H7 (cell line): Measurements from ENCODE around the gene FMNL2. TPM values are rescaled to one million over a fixed set of nuclear protein-coding genes. Genes with fewer than 3 reads are reported as not detected.

Experiments
- DNase-seq: peaks from one replicate; pipeline ENCODE4 v3.0.0; 2012
- H3K27me3 ChIP-seq: 2 replicates; pipeline ENCODE4 v1.6.0; 2011; ENCODE audit warnings: mild to moderate bottlenecking, low read length; ENCODE audit not compliant: control insufficient read depth, insufficient read depth
- H3K36me3 ChIP-seq: replicated peaks from 2 replicates; pipeline ENCODE4 v1.5.1; 2011; ENCODE audit warnings: low read length; ENCODE audit not compliant: control insufficient read depth, insufficient read depth
- H3K4me3 ChIP-seq: 2 replicates; pipeline ENCODE4 v1.5.1; 2011; ENCODE audit warnings: low read depth, mild to moderate bottlenecking, control low read depth, low read length, moderate library complexity; ENCODE audit not compliant: insufficient read depth
- total RNA-seq: library from RNA; depleted of rRNA; stranded (reverse); fragments of >200 nt; shearing (Covaris generic); gene quantifications from 2 replicates; pipeline ENCODE4 v1.2.3, GENCODE V29; 2014

Gene FMNL2
- total RNA-seq, 1 experiment from 2014 or later, result 20.0 TPM

DNA sequence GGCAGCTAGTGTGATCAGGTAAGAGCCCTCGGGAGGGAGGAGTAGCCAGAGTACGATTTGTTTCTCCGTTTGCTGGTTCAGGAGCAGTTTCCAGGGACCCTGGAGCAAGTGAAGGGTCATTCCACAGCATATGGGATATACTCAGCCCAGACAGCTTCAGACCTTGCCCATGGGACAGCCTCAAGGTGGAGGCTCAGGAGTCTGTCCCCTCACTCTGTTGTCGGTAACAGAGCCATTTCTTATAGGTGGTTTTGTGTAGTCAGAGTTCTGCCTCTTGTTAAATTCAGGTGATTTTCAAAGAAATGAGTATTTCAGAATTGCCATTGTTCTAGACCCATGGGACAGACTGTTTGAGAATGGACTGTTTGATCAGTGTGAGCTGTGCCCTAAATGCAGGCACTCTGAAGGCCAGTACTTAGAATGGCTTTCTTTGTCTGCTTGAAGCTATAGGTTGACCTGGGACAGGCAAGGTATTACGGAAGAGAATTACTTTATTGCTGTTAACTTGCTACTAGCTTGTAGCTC lies 15.2 kb downstream of the FMNL2 start:
- no peak for DNase-seq
- H3K36me3 ChIP-seq, result peaks cover 3% of the 10 kb centered on the region

DNA sequence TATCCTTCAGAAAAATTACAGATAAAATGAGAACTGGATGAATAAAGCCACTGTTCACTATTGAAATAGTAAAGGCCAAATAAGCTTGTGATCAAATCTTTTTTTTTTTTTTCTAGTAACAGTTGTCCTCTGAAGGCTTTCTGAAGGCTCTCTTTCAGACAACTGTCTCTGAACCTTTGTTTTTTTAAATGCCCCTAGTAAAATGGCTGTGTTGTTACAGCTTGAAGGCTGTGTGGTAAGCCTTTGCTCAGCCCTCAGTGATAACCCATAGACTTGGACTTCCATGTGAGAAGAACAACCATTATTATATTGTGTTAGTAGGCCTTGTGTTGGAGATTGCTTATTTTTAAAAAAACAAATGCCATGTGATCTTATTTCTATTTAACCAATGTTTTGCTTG lies 17.6 kb downstream of the FMNL2 start:
- no peak for DNase-seq
- no peaks in the 10 kb centered on the region for H3K36me3 ChIP-seq
- H3K4me3 ChIP-seq, result no peak overlapping the region
- no peaks in the 10 kb centered on the region for H3K27me3 ChIP-seq

More for the DNA sequence above, 15.2 kb downstream of the FMNL2 start:
- no peaks in the 10 kb centered on the region for H3K27me3 ChIP-seq
- no peak overlapping the region for H3K4me3 ChIP-seq

DNA sequence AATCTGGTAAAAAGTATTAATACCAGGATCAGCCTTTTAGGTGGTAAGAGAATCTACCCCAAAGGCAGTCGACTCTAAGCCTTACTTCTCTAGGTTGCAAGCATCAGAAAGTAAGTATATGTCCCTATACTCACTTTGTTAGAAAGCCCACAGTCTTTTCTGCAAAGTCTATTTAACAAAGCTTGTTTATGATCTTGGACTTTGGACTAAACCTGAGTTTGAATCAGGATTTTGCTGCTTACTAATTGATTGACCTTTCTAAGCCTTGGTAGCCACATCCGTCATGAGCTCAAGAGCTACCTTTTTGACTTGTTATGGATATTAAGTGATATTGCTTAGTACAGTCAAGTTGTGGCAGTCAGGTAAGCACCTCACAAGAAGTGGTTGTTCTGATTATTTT lies 18.4 kb downstream of the FMNL2 start:
- DNase-seq, result no peak
- Histone ChIP-seq H3K36me3 (no peaks in the 10 kb centered on the region), H3K27me3 (no peaks in the 10 kb centered on the region), H3K4me3 (no peak overlapping the region)

DNA sequence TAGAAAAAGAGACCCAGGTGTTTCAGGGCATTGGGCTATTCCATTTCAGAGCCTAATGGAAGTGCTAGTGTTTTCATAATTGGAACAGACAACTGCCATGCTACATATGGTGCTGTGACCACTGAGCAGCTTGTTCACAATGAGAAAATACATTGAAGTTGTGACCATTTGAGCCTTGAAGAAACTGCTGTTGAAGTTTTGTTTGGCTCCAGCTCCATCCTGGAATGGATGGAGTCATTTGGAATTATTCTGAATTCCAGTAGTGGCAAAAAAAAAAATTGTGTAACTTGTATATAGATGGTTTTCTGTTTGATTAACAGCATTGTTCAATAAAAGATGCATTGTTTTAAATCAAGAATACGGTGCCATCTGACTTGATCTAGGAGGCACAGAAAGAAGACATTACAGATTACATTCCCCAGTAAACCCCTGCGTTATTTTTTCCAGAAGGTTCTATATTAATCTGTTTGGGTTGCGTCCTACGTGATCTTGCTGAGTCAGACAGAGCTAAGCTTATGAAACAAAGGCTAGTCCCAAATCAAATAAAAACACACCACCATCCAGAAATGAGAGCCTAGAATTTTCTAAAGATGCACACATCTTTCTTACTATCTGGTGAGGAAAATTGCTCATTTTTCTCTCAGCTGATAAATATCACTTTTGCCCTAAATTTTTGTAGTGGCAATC lies 19.2 kb downstream of the FMNL2 start:
- no peaks in the 10 kb centered on the region for H3K27me3 ChIP-seq
- DNase-seq, result no peak
- H3K36me3 ChIP-seq, result no peaks in the 10 kb centered on the region
- no peak overlapping the region for H3K4me3 ChIP-seq

DNA sequence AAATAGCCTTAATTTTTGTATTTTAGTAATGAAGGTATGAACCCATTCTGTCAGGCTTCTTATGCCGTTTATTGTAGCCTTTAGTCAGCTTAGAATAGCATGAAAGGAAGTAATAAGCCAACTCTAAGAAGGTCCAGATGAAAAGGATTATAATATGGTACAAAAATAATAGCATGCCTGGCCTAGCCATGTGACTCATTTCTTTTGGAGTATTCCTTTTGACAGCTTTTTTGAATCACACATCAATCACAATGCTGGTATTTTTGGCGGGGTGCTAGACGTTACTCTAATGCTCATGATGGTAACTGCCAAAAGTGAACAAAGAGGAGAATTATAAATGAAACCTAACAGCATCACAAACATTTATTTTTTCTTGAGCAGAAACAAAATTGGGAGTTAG lies 19.9 kb downstream of the FMNL2 start:
- Histone ChIP-seq H3K27me3 (no peaks in the 10 kb centered on the region), H3K36me3 (no peaks in the 10 kb centered on the region), H3K4me3 (no peak overlapping the region)
- DNase-seq, result no peak

DNA sequence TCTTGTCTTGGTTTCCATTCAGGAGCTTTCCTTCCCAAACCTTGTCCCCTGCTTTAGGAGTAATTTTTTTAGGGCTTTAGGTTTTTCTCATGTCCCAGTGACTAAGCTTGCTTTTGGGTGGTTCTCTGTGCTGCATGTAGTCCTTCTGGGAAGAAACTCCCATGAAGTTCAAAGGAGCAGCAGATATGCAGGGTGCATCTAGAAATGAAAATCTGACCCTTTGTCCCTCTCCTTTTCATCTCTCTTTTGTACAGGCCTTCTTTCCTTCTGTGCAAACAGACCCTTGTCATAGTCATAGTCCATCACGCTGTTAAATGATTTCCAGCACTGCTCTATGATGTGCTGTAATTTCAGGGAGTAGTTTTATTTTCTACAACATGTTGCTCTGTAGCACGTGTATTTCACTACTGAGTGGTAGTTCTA lies 20.4 kb downstream of the FMNL2 start:
- DNase-seq, result no peak
- Histone ChIP-seq H3K27me3 (no peaks in the 10 kb centered on the region), H3K36me3 (no peaks in the 10 kb centered on the region), H3K4me3 (no peak overlapping the region)

DNA sequence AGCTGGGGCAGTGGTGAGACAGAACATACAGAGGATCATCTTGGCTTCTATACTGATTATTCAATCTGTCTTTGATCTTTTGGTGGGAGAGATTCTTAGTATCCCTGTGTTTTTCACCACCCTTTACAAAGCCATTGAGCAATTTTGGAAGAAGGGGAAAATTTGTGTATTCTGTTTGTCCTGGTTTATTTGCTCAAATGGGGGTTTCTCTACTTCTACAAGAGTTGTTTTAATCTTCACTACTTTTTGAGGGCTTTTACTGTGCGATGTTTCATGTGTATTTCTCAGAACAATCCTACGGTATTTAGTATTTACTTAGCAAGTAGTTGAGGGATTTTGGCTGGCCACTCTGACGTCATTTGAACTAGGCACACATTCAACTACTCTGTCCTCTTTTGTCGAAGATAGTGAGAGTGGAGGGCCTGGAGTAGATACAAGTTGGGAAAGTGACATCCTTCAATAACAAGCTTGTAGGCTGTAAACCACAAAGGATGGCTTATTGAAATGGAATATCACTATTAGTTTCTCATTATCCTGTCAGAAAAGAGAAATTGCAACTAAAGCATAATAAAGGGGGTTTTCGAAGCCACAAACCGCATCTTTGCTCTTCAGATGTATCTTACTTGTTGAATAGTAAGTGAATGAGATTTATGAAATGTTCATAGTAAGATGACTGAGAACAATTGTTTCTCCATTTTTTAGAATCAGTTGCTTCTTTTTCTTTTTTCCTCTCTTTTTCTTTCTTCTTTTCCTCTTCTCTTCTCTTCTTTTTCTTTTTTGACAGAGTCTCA lies 24.8 kb downstream of the FMNL2 start:
- Histone ChIP-seq H3K4me3 (no peak overlapping the region), H3K36me3 (no peaks in the 10 kb centered on the region), H3K27me3 (no peaks in the 10 kb centered on the region)
- DNase-seq, result no peak

DNA sequence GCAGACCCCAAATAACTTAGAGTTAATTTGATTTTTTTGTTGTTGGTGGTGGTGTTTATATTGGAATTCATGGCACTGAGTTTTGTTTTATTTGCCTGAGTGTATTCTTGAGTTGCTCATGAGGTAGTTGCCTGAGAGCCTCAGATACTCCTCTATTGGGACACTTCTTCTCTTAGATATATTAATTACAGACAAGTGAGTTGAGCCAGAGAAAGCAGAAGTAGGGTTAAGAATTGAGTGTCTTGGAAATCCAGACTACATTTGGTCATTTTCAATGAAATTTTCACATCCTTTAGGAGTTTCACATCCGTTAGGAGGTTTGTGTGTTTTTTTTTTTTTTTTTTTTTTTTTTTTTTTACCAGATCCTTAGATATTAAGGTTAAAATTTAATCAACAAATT lies 29.0 kb downstream of the FMNL2 start:
- Histone ChIP-seq H3K27me3 (no peaks in the 10 kb centered on the region), H3K4me3 (no peak overlapping the region), H3K36me3 (no peaks in the 10 kb centered on the region)
- DNase-seq, result no peak

DNA sequence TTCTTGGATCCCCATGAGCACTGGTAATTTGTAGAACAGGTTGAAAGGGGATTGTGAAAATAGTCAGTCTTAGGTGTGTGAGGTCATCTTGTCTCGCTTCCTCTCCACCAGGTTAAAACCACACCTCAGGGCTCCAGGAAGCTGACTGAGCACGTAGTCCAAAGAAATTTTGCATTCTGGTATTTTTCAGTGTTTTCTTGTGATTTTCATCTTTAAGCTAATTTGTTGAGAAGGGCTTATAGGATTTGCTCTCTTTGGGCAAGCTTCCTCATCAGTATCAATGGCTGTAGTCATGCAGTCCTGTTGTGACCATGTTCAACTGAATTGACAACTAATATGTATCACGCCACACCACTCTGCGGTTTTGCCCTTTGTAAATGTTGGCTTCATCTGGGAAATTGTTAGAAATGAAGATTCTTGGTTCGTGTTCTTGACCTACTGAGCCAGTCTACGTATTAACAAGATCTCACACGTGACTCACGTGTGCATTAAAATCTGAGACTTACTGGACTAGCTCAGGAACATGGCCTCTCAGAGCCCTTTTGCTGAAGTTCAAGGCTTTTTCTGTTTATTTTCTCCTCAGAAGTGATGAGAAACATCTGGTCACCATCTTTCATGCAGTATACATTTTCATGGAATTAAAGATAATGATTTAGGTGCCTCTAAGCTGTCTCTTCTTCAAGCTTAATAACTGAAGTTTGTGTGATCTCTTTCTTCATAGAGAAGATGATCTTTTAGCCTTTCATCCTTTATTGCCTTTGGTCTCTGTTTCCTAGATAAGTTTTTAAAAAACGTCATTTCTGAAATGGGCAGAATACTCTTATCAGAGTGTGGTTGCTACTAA lies 32.8 kb downstream of the FMNL2 start:
- Histone ChIP-seq H3K36me3 (no peaks in the 10 kb centered on the region), H3K27me3 (no peaks in the 10 kb centered on the region), H3K4me3 (no peak overlapping the region)
- DNase-seq, result no peak

DNA sequence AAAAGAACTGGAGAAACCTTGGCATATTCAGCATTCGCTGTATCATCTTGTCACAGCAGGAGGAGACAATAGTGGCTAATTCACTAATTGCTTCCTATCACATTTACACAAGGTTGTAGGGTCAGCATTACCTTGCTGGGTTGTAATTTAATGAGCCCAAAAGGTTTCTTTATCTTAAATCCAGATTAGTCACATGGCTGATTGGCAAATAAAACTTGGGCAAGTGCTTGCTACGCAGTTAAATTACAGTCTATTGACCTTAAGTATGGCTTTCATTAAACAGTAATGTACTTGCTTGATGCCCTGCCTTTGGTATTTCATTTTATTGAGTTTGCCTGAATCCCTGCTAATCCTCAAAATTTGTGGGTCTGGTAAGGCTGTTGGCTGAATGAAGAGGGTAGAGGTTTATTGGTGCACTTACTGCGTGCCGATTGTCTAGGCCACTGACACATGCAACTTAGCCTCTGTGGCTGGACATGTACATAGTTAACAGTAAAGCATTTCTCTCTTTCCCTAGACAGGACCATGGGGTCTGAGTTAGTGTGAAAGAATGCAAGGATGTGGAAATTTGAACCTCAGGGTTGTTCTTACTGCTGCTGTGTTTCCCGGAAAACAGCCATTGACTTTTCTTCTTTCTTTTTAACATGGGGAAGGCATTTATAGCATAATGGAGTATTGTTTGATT lies 34.3 kb downstream of the FMNL2 start:
- Histone ChIP-seq H3K27me3 (no peaks in the 10 kb centered on the region), H3K36me3 (no peaks in the 10 kb centered on the region), H3K4me3 (no peak overlapping the region)
- DNase-seq, result no peak

DNA sequence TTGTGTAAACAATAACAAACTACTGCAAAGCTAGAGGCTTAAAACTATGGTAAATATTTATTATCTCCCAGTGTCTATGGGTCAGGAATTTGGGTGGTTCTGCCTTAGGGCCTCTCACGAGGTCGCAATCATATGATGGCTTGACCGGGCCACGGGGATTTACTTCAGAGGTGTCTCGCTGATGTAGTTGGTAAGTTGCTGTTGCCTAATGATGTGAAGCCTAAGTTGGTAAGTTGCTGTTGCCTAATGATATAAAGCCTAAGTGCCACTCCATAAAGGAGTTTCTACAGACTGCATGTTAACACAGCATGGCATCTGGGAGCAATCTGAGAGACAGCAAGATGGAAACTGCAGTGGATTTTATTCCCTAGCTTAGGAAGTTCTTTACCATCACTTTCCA lies 35.8 kb downstream of the FMNL2 start:
- Histone ChIP-seq H3K27me3 (no peaks in the 10 kb centered on the region), H3K36me3 (no peaks in the 10 kb centered on the region), H3K4me3 (no peak overlapping the region)
- no peak for DNase-seq

DNA sequence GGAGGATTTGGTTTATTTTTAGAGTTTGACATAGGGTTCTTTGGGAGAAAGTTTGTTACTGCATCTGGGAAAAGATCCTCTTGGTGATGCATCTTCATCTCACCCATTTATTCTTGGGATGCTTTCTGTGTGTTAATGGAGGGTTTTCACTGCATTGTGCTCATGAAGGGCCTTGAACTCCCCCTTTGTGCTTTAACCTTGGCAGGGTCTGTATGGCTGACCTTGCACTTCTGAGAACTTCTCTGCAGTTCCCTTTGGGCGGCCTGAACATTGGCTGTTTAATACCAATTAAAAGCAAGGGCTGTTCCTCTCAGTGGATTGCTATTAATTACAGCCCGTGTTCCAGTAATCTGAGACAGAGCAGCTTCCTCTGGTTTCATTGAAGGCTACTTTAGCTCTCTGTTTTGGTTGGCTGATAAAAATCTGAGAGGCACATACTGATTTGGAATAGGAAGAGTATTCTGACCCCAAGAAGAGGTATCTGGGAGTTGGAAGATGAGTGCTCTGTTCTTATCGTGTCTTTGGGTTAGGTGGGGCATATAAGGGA lies 37.5 kb downstream of the FMNL2 start:
- no peak overlapping the region for H3K4me3 ChIP-seq
- no peaks in the 10 kb centered on the region for H3K27me3 ChIP-seq
- DNase-seq, result no peak
- no peaks in the 10 kb centered on the region for H3K36me3 ChIP-seq

DNA sequence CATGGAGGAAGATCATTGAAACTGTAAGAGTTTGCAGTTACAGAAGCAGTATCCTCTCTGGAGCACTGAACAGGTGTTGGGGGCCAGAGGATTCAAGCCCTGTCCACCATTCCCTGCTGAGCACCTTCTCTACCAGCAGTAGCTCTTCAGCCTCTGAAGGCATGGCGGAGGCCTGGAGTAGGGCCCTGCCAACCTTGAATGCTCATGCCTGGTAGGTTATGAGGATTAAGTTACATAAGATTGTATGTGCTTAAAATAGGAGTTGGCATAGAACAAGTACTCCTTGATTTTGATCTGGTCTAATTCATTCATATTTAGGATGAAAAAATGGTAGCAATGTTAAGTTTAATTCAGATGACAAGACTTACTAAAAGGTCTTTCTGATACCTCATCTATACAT lies 40.2 kb downstream of the FMNL2 start:
- no peak overlapping the region for H3K4me3 ChIP-seq
- H3K27me3 ChIP-seq, result no peaks in the 10 kb centered on the region
- H3K36me3 ChIP-seq, result no peaks in the 10 kb centered on the region
- DNase-seq, result no peak

DNA sequence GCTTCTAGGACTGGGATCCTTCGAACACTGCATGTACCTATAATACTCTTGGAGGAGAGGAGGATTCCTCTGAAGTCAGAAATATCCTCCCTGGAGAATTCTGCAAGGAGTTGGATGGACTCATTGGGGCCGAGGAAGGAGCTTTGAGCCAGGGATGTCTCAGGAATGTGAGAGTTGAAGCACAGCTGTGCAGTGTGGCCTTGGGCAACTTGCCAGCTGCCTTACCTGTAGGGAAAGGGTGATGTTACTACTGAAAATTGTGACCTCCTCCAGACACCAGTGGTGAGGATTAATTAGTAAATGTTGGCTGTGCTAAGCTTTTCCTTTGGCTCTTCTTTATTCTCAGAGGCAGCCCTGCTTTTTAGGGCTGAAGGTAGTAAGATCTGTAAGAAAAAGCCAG lies 41.4 kb downstream of the FMNL2 start:
- no peaks in the 10 kb centered on the region for H3K27me3 ChIP-seq
- no peak overlapping the region for H3K4me3 ChIP-seq
- H3K36me3 ChIP-seq, result no peaks in the 10 kb centered on the region
- no peak for DNase-seq
